Loucy (cell line): Measurements from ENCODE around the gene SP3.

Experiments used
- H2AFZ ChIP-seq: fragments of 200-600 bp; sonication (generic); 2 replicates; pipeline ENCODE4 v1.6.0; 2016; ENCODE audit warnings: antibody characterized with exemption, mild to moderate bottlenecking, low read length, moderate library complexity
- H3F3A ChIP-seq: fragments of 200-600 bp; 2 replicates; pipeline ENCODE4 v1.6.0; 2016; ENCODE audit warnings: antibody characterized with exemption, low read depth, mild to moderate bottlenecking
- H3K27me3 ChIP-seq: fragments of 200-600 bp; sonication (generic); 2 replicates; pipeline ENCODE4 v1.6.1; 2014; ENCODE audit warnings: low read length, mild to moderate bottlenecking; ENCODE audit not compliant: insufficient read depth, poor library complexity, severe bottlenecking
- H3K36me3 ChIP-seq: fragments of 200-600 bp; sonication (generic); 2 replicates; pipeline ENCODE4 v1.6.1; 2016; ENCODE audit warnings: low read length; ENCODE audit not compliant: insufficient read depth
- H3K4me1 ChIP-seq: fragments of 200-600 bp; sonication (generic); 2 replicates; pipeline ENCODE4 v1.5.1; 2014; ENCODE audit warnings: low read length, mild to moderate bottlenecking; ENCODE audit not compliant: insufficient read depth, poor library complexity, severe bottlenecking
- H3K4me2 ChIP-seq: fragments of 200-600 bp; sonication (generic); 2 replicates; pipeline ENCODE4 v1.6.0; 2014; ENCODE audit warnings: antibody characterized with exemption, low read length, low read depth, mild to moderate bottlenecking; ENCODE audit not compliant: poor library complexity, severe bottlenecking
- H3K4me3 ChIP-seq: fragments of 200-600 bp; sonication (generic); 2 replicates; pipeline ENCODE4 v1.5.1; 2014; ENCODE audit warnings: low read length, mild to moderate bottlenecking, mixed read lengths; ENCODE audit not compliant: poor library complexity, severe bottlenecking
- H3K79me2 ChIP-seq: fragments of 200-600 bp; sonication (generic); 2 replicates; pipeline ENCODE4 v1.6.1; 2014; ENCODE audit warnings: low read length; ENCODE audit not compliant: insufficient read depth
- H3K9ac ChIP-seq: fragments of 200-600 bp; sonication (generic); 2 replicates; pipeline ENCODE4 v1.6.0; 2014; ENCODE audit warnings: mild to moderate bottlenecking, low read depth, low read length, moderate library complexity; ENCODE audit not compliant: poor library complexity, severe bottlenecking
- H3K9me2 ChIP-seq: fragments of 200-600 bp; sonication (generic); replicated peaks from 2 replicates; pipeline ENCODE4 v1.6.1; 2016; ENCODE audit warnings: low read depth, low read length, mixed read lengths
- H3K9me3 ChIP-seq: fragments of 200-600 bp; sonication (generic); 2 replicates; pipeline ENCODE4 v1.6.1; 2014; ENCODE audit warnings: mild to moderate bottlenecking, antibody characterized with exemption, low read length, low read depth; ENCODE audit not compliant: insufficient read depth
- H4K20me1 ChIP-seq: fragments of 200-600 bp; sonication (generic); 2 replicates; pipeline ENCODE4 v1.6.0; 2014; ENCODE audit warnings: antibody characterized with exemption, low read length, mild to moderate bottlenecking; ENCODE audit not compliant: insufficient read depth, poor library complexity, severe bottlenecking
- CTCF ChIP-seq: fragments of 200-600 bp; sonication (generic); conservative IDR thresholded peaks from 2 replicates; pipeline ENCODE4 v1.5.1; 2014; ENCODE audit warnings: mild to moderate bottlenecking, antibody characterized with exemption, low read length
- EZH2phosphoT487 ChIP-seq: fragments of 200-600 bp; IDR thresholded peaks from 2 replicates; pipeline ENCODE4 v1.6.1; 2018; ENCODE audit warnings: antibody characterized with exemption, mild to moderate bottlenecking, moderate library complexity, borderline replicate concordance

SP3 gene

GRCh38 chr2:173969886-173970285, 4.7 kb upstream of the SP3 start:
- Histone ChIP-seq H3F3A (no peaks in the 10 kb centered on the region), H3K27me3 (peaks cover 2% of the 10 kb centered on the region), H4K20me1 (peaks cover 2% of the 10 kb centered on the region), H3K9me2 (no peaks in the 10 kb centered on the region; the same call in 1 of the 2 replicates), H3K9me3 (no peaks in the 10 kb centered on the region), H3K79me2 (peaks cover 21% of the 10 kb centered on the region; the same call in 1 of the 2 replicates), H3K9ac (no peak overlapping the region), H3K4me1 (peaks cover 16% of the 10 kb centered on the region), H2AFZ (no peak overlapping the region), H3K4me2 (no peak overlapping the region), H3K36me3 (no peaks in the 10 kb centered on the region), H3K4me3 (no peak overlapping the region)
- TF ChIP-seq EZH2phosphoT487 (no peak), CTCF (no peak)

DNA sequence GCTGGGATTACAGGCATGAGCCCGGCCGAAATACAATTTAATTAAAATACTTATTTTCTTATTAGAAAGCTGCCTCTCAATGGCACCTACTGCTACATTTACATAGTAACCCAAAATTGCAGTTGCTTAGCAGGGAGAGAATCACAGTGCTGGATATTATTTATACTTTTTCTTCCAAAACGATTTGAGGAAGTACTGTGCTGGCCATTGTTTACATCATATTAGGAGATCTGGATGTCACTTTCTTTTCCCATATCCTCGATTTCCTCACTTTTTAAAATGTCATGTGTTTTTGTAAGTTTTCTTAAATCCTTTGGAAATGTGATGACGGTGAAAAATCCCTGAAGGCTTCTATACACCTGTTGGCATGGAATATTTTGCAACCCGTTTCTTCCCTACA, 3.4 kb upstream of the SP3 start:
- Histone ChIP-seq H3K9ac (no peak overlapping the region), H3K4me3 (no peak overlapping the region), H4K20me1 (peaks cover 4% of the 10 kb centered on the region), H3K9me3 (no peaks in the 10 kb centered on the region), H3K4me1 (peaks cover 16% of the 10 kb centered on the region), H3K36me3 (no peaks in the 10 kb centered on the region), H3K9me2 (no peaks in the 10 kb centered on the region), H3K27me3 (peaks cover 4% of the 10 kb centered on the region), H2AFZ (no peak overlapping the region), H3F3A (no peaks in the 10 kb centered on the region; the same call in 1 of the 2 replicates), H3K4me2 (no peak overlapping the region), H3K79me2 (peaks cover 23% of the 10 kb centered on the region; the same call in 1 of the 2 replicates)
- TF ChIP-seq EZH2phosphoT487 = no peak

DNA sequence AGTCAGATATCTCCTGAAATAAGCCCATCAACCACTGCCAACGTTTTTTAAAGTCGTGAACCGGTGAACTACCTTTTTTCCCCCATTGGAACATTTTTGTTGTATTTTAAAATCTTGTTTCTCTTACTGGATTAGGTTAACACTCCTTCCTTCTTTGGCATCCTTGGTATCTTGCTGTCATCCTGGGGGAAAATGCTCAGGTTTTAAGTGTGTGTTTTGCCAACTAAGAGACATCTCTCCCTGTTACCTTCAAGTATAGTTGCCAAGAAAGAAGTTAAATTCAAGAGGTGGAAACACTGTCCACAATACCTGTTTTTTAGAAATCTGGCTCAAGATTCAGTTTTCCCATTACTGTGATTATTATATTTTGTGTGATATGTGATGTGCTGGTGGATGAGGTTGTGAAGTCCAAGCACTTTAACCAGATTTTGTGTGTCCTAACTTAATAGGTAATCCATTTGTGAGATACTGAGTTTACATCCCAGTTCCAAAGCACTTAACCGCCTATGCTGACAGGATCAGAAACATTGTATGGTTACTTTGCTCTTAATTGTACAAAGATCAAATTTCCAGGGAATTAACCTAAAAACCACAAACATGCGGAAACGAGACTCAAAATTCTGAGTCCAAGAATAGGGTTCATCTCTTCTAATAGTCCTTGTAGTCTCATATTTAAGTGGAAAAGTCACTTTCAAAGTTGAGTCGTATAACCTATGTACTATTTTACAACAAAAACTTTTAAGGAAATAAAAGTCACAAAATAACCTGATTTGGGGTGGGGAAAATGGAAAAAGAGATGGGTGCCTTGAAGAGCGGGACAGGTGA, 1.3 kb upstream of the SP3 start:
- Histone ChIP-seq H3K27me3 (peaks cover 4% of the 10 kb centered on the region), H3K4me2 (peak overlapping the region; percentile 85), H2AFZ (no peak overlapping the region)

More for the DNA sequence above, 1.3 kb upstream of the SP3 start:
- no peaks in the 10 kb centered on the region for H3K9me2 ChIP-seq
- H4K20me1 ChIP-seq = peaks cover 22% of the 10 kb centered on the region
- 0 out of 2 replicates have a peak, but pooled peaks cover 3% of the 10 kb centered on the region for H3K36me3 ChIP-seq
- H3F3A ChIP-seq = peaks cover 8% of the 10 kb centered on the region
- H3K4me1 ChIP-seq = peaks cover 33% of the 10 kb centered on the region
- peaks cover 42% of the 10 kb centered on the region for H3K79me2 ChIP-seq
- no peaks in the 10 kb centered on the region for H3K9me3 ChIP-seq
- peak overlapping the region; percentile 100 for H3K9ac ChIP-seq
- H3K4me3 ChIP-seq = peak overlapping the region; percentile 89
- TF ChIP-seq EZH2phosphoT487 (no peak), CTCF (no peak)
